Esophagus muscularis mucosa (tissue), 4 donors: ENCODE results near the gene SMS.

ENCODE experiments used
- EP300 ChIP-seq: sonication (generic); formaldehyde crosslinking; IDR thresholded peaks from one replicate; pipeline ENCODE4 v1.6.1; 2017; ENCODE audit warnings: antibody characterized with exemption
- POLR2A ChIP-seq: fragments of 450-650 bp; IDR thresholded peaks from one replicate; pipeline ENCODE4 v1.6.1; 2017; ENCODE audit warnings: antibody characterized with exemption, moderate library complexity, mild to moderate bottlenecking, low read depth
- TF ChIP-seq, protein P1 (sequence below), 3 experiments: fragments of 200-600 bp in 2 of 3; fragments of 450-650 bp in 1 of 3; sonication (generic) in 2 of 3; IDR thresholded peaks; one replicate each; pipeline ENCODE4 v1.5.1; 2017 to 2019; ENCODE audit warnings: antibody characterized with exemption in 3 of 3, mild to moderate bottlenecking in 2 of 3, moderate library complexity in 1 of 3

DNA sequence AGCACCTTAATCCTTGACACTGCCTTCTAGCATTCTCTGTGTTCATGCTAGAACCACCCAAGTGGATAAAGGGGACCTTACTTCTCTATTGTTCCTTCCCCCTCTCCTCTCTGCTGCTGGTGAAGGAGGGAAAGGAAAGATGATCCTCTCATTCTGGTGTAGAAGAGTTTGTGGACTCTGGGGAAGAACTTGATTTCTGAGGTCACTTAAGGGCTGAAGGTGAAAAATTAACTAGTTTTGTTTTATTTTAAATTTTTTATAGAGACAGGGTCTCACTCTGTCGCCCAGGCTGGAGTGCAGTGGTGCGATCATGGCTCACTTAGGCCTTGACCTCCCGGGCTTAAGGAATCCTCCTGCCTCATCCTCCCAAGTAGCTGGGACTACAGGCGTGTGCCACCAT lies 29.8 kb downstream of the SMS start:
- TF ChIP-seq, protein P1, sequence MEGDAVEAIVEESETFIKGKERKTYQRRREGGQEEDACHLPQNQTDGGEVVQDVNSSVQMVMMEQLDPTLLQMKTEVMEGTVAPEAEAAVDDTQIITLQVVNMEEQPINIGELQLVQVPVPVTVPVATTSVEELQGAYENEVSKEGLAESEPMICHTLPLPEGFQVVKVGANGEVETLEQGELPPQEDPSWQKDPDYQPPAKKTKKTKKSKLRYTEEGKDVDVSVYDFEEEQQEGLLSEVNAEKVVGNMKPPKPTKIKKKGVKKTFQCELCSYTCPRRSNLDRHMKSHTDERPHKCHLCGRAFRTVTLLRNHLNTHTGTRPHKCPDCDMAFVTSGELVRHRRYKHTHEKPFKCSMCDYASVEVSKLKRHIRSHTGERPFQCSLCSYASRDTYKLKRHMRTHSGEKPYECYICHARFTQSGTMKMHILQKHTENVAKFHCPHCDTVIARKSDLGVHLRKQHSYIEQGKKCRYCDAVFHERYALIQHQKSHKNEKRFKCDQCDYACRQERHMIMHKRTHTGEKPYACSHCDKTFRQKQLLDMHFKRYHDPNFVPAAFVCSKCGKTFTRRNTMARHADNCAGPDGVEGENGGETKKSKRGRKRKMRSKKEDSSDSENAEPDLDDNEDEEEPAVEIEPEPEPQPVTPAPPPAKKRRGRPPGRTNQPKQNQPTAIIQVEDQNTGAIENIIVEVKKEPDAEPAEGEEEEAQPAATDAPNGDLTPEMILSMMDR (IDR thresholded peaks at IDR 0.05) = no peak
- TF ChIP-seq EP300 (no peak), POLR2A (no peak)
